Measurements from ENCODE around the gene ATP5MG.
"Not testable (repeated sequence)": the region's sequence is repeated elsewhere in the genome, so short reads cannot be mapped to it uniquely, and the experiment has no call there.

ATP5MG gene

DNA sequence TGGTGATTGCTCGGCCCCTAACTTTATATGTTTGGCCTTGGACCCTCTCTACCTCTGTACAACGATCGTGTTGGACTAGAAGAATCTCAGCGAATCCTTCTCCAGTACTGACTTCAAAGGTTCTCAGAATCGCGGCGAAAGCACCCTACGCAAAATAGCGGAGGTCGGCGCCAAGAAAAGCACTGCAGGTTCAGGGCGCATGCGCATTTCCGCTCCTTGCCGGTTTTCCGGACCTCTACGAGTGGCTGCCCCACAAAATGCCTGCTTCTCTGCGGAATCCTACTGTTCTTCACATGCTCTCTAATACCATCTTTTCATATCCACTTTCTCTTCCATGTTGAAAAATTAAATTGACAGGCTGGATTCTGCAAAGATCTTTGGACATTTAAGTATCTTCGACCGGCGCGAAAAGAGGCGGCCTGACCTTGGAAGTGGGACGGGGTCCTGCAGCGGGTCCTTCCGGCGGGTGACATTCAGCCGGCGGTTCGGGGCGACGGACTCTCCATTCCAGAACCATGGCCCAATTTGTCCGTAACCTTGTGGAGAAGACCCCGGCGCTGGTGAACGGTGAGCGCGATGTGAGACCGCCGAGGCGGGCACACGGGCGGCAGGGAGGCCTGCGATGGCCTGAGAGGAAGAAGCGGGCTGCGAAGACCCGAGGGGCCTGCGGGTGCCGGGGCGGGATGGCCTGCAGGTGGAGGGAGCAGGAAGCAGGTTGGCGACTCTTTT lies at the start of gene ATP5MG:
Gene ATP5MG, plus strand, starts transcription at position 456 of the 729 bp plus-strand sequence. Its CDS starts 60 bp downstream, at position 516.
- peak; percentile 93 to 100 (median 98) for DNase-seq

GRCh38 chr11:118353084-118353710 lies 48.2 kb upstream of the ATP5MG start:
- DNase-seq, result peak in 2 of 3 experiments; percentile 45 to 62

DNA sequence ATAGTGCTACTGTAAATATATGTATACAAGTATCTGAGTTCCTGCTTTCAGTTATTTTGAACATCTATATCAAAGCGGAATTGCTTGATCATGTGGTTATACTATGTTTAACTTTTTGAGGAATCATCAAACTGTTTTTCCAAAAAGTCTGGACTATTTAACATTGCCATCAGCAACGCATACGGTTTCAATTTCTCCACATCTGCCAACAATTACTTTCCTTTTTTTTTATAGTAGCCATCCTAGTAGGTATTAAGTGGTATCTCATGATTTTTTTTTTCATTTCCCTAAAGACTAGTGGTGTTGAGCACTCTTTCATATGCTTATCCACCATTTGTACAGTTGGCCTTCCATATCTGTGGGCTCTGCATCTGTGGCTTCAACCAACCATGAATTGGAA lies 43.3 kb upstream of the ATP5MG start:
- no peak for DNase-seq

DNA sequence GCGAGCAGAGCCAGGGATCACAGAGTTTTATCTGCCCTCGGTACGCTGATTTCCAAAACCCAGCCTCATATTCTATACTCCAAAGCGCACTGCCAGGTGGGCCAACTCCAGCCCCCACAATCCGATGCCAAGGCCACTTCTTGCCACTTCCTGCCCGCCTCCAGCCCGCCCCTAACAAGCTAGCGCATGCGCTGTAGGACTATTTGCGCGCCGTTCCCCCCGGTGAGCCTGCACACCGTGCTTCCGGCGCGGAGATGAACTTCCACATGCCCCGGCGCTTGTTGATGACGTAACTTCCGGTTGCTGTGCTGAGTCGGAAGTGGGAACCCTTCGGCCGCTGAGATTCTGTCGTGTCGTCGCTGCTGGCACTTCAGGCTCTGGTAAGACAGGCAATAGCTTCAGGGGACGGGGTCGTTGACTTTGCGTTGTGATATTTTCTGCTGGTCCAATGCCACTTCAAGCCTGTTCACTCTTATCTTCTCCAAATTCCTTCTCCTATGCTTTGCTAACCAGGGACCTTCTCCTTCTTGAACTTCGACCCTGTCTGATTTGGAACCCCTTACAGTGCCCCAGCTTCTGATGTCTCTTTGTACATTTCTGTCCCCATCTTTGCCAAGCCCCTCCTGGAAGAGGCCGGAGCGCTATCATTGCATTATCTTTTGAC lies 42.0 kb upstream of the ATP5MG start, which contains the start of gene UBE4A:
Gene UBE4A, plus strand, starts transcription at position 306 of the 664 bp plus-strand sequence. CDS start 5,481 bp downstream, outside the sequence.
- DNase-seq, result peak; percentile 95 to 99 (median 96)

DNA sequence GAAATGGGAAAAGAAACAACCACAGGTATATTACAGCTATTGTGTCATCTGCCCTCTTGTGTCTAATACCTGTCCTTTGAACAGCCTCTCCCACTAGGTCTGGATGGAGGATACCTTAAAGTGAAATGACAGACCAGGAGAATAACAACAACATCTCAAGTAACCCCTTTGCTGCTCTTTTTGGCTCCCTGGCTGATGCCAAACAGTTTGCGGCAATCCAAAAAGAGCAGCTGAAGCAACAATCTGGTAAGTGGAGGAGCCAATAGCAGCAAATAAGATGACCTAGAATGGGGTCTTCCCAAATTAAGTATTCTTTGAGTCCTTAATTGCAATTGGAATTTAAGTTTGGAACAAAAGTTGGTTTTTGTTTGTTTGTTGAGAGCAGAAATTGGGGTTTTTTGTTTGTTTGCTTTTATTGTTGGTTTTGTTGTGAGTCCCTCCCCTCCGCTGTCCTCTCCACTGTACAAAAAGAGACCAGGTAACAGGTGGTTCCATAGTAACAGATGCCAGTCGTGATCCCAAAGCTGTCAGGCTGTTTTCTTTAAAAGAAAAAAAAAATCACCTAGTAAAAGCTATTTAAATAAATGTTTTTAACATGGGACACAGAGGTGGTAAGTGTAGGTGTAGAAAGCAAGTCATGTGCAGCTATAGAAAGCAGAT lies 36.3 kb upstream of the ATP5MG start:
- no peak for DNase-seq

DNA sequence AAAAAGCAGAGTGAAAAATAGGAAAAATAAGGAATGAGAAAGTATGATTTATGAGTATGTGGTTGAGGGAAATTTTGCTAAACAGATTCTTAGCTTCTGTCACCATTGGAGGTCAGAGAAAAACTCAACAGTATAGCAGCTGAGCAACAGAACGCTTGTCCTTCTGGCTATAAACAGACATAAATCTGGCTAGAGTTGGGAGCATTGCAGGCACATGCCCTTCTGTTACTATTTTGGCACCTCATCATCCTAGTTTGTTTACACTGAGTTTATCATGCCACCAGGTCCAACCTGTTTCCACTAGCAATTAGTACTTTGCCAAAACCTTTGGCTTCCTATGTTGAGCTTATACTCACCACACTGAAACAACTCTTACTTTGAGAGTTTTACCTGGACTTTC lies 35.1 kb upstream of the ATP5MG start:
- DNase-seq, result no peak

- DNase-seq, result no peak
These were observed 30.6 kb upstream of the ATP5MG start for GRCh38 chr11:118370774-118371173.

GRCh38 chr11:118373263-118373662 lies 28.1 kb upstream of the ATP5MG start:
- no peak for DNase-seq

GRCh38 chr11:118373871-118374270 lies 27.5 kb upstream of the ATP5MG start:
- no peak for DNase-seq

DNA sequence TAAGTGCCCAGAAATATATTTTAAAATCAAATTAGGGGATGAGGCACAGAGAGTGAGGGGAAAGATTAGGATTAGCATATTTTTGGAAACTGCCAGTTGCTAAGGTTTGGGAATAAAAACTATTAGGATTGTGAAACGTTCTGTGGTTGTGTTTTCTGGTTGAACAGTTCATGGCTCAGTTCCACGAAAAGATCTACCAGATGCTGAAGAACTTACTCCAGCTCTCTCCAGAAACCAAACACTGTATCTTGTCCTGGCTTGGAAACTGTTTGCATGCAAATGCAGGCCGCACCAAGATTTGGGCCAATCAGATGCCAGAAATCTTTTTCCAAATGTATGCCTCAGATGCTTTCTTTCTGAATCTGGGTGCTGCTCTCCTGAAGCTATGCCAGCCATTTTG lies 26.7 kb upstream of the ATP5MG start:
- no peak for DNase-seq

- DNase-seq, result no peak
These were observed 25.4 kb upstream of the ATP5MG start for GRCh38 chr11:118375978-118376377.

- no peak for DNase-seq
These were observed 21.9 kb upstream of the ATP5MG start for GRCh38 chr11:118379497-118379896.

DNA sequence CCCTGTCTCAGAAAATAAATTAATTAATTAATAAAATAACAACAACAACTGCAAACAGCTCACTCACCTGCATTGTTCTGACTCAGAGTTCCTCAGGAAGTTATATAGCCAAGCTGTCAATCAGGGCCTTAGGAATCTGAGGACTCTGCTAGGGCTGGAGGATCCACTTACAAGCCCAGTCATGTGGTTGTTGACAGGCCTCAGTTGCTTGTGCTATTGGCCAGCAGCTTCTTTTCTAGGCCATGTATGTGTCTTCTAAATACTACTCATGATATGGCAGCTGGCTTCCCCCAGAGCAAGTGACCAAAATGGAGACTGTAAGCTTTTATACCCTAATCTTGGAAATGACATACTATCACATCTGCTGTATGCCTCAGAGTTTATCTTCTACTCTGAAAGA lies 20.8 kb upstream of the ATP5MG start:
- no peak for DNase-seq

- no peak for DNase-seq
These were observed 18.5 kb upstream of the ATP5MG start for GRCh38 chr11:118382954-118383353.

- no peak for DNase-seq
These were observed 17.7 kb upstream of the ATP5MG start for GRCh38 chr11:118383657-118384056.

DNA sequence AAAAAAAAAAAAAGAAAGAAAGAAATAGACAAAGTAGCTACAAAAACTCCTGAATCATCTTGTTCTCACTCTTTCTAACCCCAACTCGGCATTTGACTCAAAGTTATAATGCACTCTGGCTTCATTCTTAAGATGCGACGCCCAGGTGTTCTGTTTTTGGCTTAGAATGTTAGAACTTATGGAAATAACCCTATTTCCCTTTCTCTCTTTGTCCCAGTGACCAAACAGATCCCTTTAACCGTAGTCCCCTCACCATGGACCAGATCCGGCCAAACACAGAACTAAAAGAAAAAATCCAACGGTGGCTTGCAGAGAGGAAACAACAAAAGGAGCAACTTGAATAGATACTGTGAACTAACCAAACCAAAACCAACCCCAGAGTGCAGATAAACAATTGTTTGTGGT lies 5.3 kb upstream of the ATP5MG start:
- DNase-seq, result no peak

DNA sequence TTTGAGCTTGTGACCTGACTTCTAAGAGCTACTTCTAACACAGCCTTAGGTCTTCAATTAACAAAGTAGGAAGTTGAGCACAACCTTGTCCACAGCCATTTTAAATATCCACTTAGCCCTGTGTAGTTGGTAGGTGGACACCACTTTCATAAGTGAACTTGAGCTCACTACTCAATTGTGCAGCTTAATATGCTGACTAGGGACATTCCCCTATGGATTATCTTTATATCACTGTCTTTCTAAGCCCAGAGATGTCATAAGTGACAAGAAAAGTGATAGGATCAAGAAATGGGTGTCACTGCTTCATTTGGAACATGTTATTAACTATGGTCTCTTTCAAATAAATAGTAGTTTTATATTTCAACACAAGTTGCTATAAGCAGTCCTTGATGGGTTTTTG lies 4.0 kb upstream of the ATP5MG start:
- DNase-seq, result no peak

DNA sequence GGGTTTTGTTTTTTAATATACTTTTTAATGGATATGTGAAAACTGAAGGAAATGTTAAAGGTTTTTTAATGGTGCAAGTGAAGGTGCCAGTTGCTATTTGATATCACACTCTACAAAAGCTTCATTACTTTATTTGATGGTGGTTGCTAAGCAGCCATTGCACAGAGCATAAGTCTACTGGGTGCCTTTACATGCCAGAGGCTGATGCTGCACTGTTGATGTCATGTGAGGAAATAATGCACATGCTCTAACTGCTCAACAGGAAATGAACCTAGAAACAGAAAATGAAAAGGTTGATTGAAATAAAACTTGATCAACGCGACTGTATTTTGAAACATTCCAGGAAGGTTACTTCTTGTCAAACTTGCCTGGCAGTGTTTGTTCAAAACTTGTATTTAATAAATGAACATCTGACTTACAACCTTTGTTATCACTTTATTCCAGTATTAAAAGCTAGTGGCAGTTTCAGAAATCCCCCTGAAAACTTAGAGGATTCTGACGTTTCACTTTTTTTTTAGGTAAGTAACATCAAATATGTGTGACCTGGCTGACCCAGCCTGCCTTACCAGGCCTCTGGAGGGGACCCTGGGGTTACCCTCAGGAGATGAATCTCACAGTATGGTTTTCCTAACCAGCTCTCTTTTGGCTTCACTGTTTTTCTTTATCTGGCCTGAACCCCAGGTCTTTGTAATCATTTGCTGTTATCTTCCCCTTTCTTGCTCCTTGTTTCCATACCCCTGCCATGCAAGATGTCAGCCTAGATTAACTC lies 2.4 kb upstream of the ATP5MG start:
- DNase-seq, result no peak

- DNase-seq, result peak in 1 of 3 experiments; percentile 46
These were observed 629 bp downstream of the ATP5MG start for GRCh38 chr11:118401880-118402590.

DNA sequence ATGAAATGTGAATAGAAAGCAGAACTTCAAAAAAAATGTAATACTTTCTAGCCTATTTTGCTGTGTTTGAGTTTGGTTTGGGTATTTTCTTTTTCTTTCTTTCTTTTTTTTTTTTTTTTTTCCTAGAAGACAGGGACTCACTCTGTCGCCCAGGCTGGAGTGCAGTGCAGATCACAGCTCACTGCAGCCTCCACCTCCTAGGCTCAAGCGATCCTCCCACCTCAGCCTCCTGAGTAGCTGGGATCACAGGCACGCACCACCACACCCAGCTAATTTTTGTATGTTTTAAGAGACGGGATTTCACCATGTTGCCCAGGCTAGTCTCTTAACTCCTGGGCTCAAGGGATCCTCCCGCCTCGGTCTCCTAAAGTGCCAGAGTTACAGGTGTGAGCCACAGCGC lies 1.2 kb downstream of the ATP5MG start:
- not testable (repeated sequence) for DNase-seq

GRCh38 chr11:118406599-118407166 lies 5.3 kb downstream of the ATP5MG start:
- DNase-seq, result peak; percentile 27 to 98 (median 89)
